Suprapubic skin (tissue), 4 donors: ENCODE data around the gene USP11. TPM values are rescaled to one million over a fixed set of nuclear protein-coding genes. Genes with fewer than 3 reads are reported as not detected.
"Not testable (repeated sequence)": the region's sequence is repeated elsewhere in the genome, so short reads cannot be mapped to it uniquely, and the experiment has no call there.

Experiments used
- DNase-seq, 2 donors: peaks; one replicate each; pipeline ENCODE4 v3.0.0-alpha.2; 2019; ENCODE audit warnings: low spot score in 2 of 2
- H3K27ac ChIP-seq: fragments of 200-600 bp; sonication (generic); one replicate; pipeline ENCODE4 v1.5.1; 2019
- H3K27me3 ChIP-seq: fragments of 200-600 bp; sonication (generic); one replicate; pipeline ENCODE4 v1.5.1; 2019
- H3K36me3 ChIP-seq: fragments of 200-600 bp; sonication (generic); one replicate; pipeline ENCODE4 v1.5.1; 2019
- H3K4me1 ChIP-seq: fragments of 200-600 bp; sonication (generic); one replicate; pipeline ENCODE4 v1.5.1; 2019
- H3K4me3 ChIP-seq: fragments of 200-600 bp; sonication (generic); one replicate; pipeline ENCODE4 v1.5.1; 2019; ENCODE audit warnings: mild to moderate bottlenecking
- H3K9me3 ChIP-seq: fragments of 200-600 bp; sonication (generic); one replicate; pipeline ENCODE4 v1.5.1; 2019
- CTCF ChIP-seq, 2 donors: fragments of 200-600 bp in 1 of 2; fragments of 450-650 bp in 1 of 2; sonication (generic) in 1 of 2; IDR thresholded peaks; one replicate each; pipeline ENCODE4 v1.5.1; 2016 to 2019; ENCODE audit warnings: antibody characterized with exemption in 2 of 2, mild to moderate bottlenecking in 1 of 2, moderate library complexity in 1 of 2
- EP300 ChIP-seq: sonication (generic); formaldehyde crosslinking; IDR thresholded peaks from one replicate; pipeline ENCODE4 v1.6.1; 2017; ENCODE audit warnings: antibody characterized with exemption
- POLR2A ChIP-seq, 2 donors: fragments of 450-650 bp; IDR thresholded peaks; one replicate each; pipeline ENCODE4 v1.6.1; 2017; ENCODE audit warnings: antibody characterized with exemption in 2 of 2, mild to moderate bottlenecking in 2 of 2, moderate library complexity in 2 of 2
- POLR2AphosphoS5 ChIP-seq, 3 donors: sonication (generic); formaldehyde crosslinking; IDR thresholded peaks; one replicate each; pipeline ENCODE4 v1.6.1; 2017; ENCODE audit warnings: antibody characterized with exemption in 3 of 3
- WGBS: methylation state at CpG from one replicate; pipeline ENCODE4 v1.1.5; 2018; 5-methylcytosine and 5-hydroxymethylcytosine counted together
- total RNA-seq, 4 donors: library from RNA; depleted of rRNA; stranded (reverse); fragments of >200 nt; gene quantifications; one replicate each; pipeline ENCODE4 v1.1.0, GENCODE V29; 2016

USP11 gene
- total RNA-seq, 4 donors from 2014 or later: 15.4 to 28.3 (median 20.9) TPM

GRCh38 chrX:47273011-47273730 is 40.4 kb downstream of the USP11 start:
- H3K27me3 ChIP-seq: no peaks in the 10 kb centered on the region
- TF ChIP-seq CTCF (IDR thresholded peaks at IDR 0.05): no peak
- no peak for TF ChIP-seq POLR2AphosphoS5 (IDR thresholded peaks at IDR 0.05)
- TF ChIP-seq POLR2A (IDR thresholded peaks at IDR 0.05): no peak
- TF ChIP-seq EP300: no peak
- DNase-seq: no peak
- no peak overlapping the region for H3K4me3 ChIP-seq
- H3K9me3 ChIP-seq: no peaks in the 10 kb centered on the region
- no peaks in the 10 kb centered on the region for H3K4me1 ChIP-seq
- WGBS: 40% methylated on average over 1 of the region's 7 CpGs
- no peak overlapping the region for H3K27ac ChIP-seq
- no peaks in the 10 kb centered on the region for H3K36me3 ChIP-seq

GRCh38 chrX:47278691-47279090 is 45.9 kb downstream of the USP11 start:
- H3K27me3 ChIP-seq: no peaks in the 10 kb centered on the region
- no peak overlapping the region for H3K4me3 ChIP-seq
- no peaks in the 10 kb centered on the region for H3K4me1 ChIP-seq
- H3K36me3 ChIP-seq: no peaks in the 10 kb centered on the region
- H3K27ac ChIP-seq: no peak overlapping the region
- DNase-seq: no peak
- no peaks in the 10 kb centered on the region for H3K9me3 ChIP-seq
- WGBS: 60% methylated on average over 2 of the region's 2 CpGs
- no peak for TF ChIP-seq EP300
- no peak for TF ChIP-seq POLR2A (IDR thresholded peaks at IDR 0.05)
- TF ChIP-seq POLR2AphosphoS5 (IDR thresholded peaks at IDR 0.05): no peak
- TF ChIP-seq CTCF (IDR thresholded peaks at IDR 0.05): no peak

- Histone ChIP-seq H3K27ac (no peak overlapping the region), H3K9me3 (no peaks in the 10 kb centered on the region), H3K4me1 (no peaks in the 10 kb centered on the region), H3K36me3 (no peaks in the 10 kb centered on the region), H3K27me3 (no peaks in the 10 kb centered on the region), H3K4me3 (no peak overlapping the region)
- 73% methylated on average over 17 of the region's 18 CpGs for WGBS
- DNase-seq: no peak
- TF ChIP-seq CTCF (IDR thresholded peaks at IDR 0.05): no peak
- no peak for TF ChIP-seq POLR2A (IDR thresholded peaks at IDR 0.05)
- TF ChIP-seq POLR2AphosphoS5 (IDR thresholded peaks at IDR 0.05): no peak
- TF ChIP-seq EP300: no peak
These were observed 50.4 kb downstream of the USP11 start for GRCh38 chrX:47283015-47283771.

- WGBS: 80% methylated on average over 10 of the region's 10 CpGs
These were observed 51.8 kb downstream of the USP11 start for GRCh38 chrX:47284616-47285015.

GRCh38 chrX:47285836-47286320 is 53.1 kb downstream of the USP11 start:
- no peaks in the 10 kb centered on the region for H3K4me1 ChIP-seq
- H3K4me3 ChIP-seq: no peak overlapping the region
- TF ChIP-seq EP300 (no peak), POLR2AphosphoS5 (IDR thresholded peaks at IDR 0.05) (no peak), CTCF (IDR thresholded peaks at IDR 0.05) (no peak), POLR2A (IDR thresholded peaks at IDR 0.05) (no peak)
- H3K36me3 ChIP-seq: no peaks in the 10 kb centered on the region
- no peak overlapping the region for H3K27ac ChIP-seq
- H3K27me3 ChIP-seq: no peaks in the 10 kb centered on the region
- H3K9me3 ChIP-seq: no peaks in the 10 kb centered on the region
- no peak for DNase-seq
- 53% methylated on average over 6 of the region's 6 CpGs for WGBS

More at GRCh38 chrX:47284616-47285015, 51.8 kb downstream of the USP11 start:
- not testable (repeated sequence) for H3K27me3 ChIP-seq, H3K4me1 ChIP-seq, H3K36me3 ChIP-seq, DNase-seq, H3K9me3 ChIP-seq, H3K27ac ChIP-seq, H3K4me3 ChIP-seq
